Measurements from ENCODE around the gene FARP1. TPM values are rescaled to one million over a fixed set of nuclear protein-coding genes. Genes with fewer than 3 reads are reported as not detected.

Gene FARP1
- total and polyA plus RNA-seq, 10 of the 15 experiments (the other 5 are each of a cell fraction or from before 2014, with no cell fraction given), result 0.17 to 6.9 (median 0.68) TPM

GRCh38 chr13:98226496-98226895 lies 83.6 kb downstream of the FARP1 start:
- Histone ChIP-seq H3K79me2 (ENCODE audit: control insufficient read depth, insufficient read depth, low read length) (no peaks in the 10 kb centered on the region), H3K9ac (ENCODE audit: control insufficient read depth, insufficient read depth, low read length) (no peak overlapping the region), H3K36me3 (ENCODE audit: control insufficient read depth in 2 of 2, insufficient read depth in 2 of 2, low read length in 1 of 2) (no peaks in the 10 kb centered on the region), H3K27ac (ENCODE audit: control insufficient read depth, insufficient read depth) (no peak overlapping the region), H3K4me2 (ENCODE audit: control insufficient read depth, insufficient read depth) (no peak overlapping the region), H4K20me1 (ENCODE audit: control insufficient read depth, insufficient read depth) (no peaks in the 10 kb centered on the region), H3K9me3 (replicated peaks; ENCODE audit: control insufficient read depth, insufficient read depth, low read length) (no peaks in the 10 kb centered on the region; the same call in 2 of the 3 replicates), H2AFZ (ENCODE audit: control insufficient read depth, low read depth, low read length) (no peak overlapping the region), H3K27me3 (replicated peaks in 1 of 2; ENCODE audit: control insufficient read depth in 2 of 2, insufficient read depth in 2 of 2, low read length in 1 of 2) (no peaks in the 10 kb centered on the region), H3K4me1 (ENCODE audit: control insufficient read depth, insufficient read depth, low read length) (no peaks in the 10 kb centered on the region), H3K4me3 (no peak overlapping the region)
- POLR2A ChIA-PET, result interaction anchor here (0.9 kb wide), 1 partner anchor 80 kb away, joined by 4 read pairs; no protein-coding TSS in a partner anchor
- in situ Hi-C loops (cut with MboI), result no loop called here
- DNase-seq (ENCODE audit: low read depth, low spot score), result no peak
- CTCF ChIA-PET, result interaction anchor here (0.7 kb wide), 1 partner anchor 16 kb away, joined by 5 read pairs; no protein-coding TSS in a partner anchor
- 10% methylated on average over 5 of the region's 5 CpGs for WGBS (ENCODE audit: insufficient coverage, insufficient replicate concordance, low lambda C conversion rate, missing lambda C conversion rate)
- no peak for FAIRE-seq
- ATAC-seq, result no peak
- intact Hi-C loops (cut with micrococcal nuclease; ENCODE audit: unreplicated experiment), result no loop called here
- SMC1A ChIA-PET (ENCODE audit: uncharacterized antibody, unreplicated experiment), result interaction anchor here (1.6 to 3.6 kb wide), 2 partner anchors 9 to 10 kb away, joined by 4 to 15 read pairs; no protein-coding TSS in a partner anchor
- no peak for TF ChIP-seq MYB (IDR thresholded peaks at IDR 0.05; ENCODE audit: borderline replicate concordance, low read depth, low read length)
- TF ChIP-seq LARP7 (IDR thresholded peaks at IDR 0.05), result no peak
- TF ChIP-seq EGR1 (IDR thresholded peaks at IDR 0.05; ENCODE audit: borderline replicate concordance in 1 of 2, low read depth in 2 of 2, low read length in 2 of 2), result no peak
- no peak for TF ChIP-seq TCF7 (IDR thresholded peaks at IDR 0.05; ENCODE audit: borderline replicate concordance)
- TF ChIP-seq CTCF (IDR thresholded peaks at IDR 0.05 in 2 of 3, conservative IDR thresholded peaks at IDR 0.05 in 1 of 3; ENCODE audit: control insufficient read depth in 2 of 3, extremely low read depth in 1 of 3, insufficient read depth in 1 of 3, low read depth in 3 of 3, low read length in 3 of 3), result no peak
- TF ChIP-seq STAT1 (conservative IDR thresholded peaks at IDR 0.05), result no peak
- no peak for TF ChIP-seq CBX3 (IDR thresholded peaks at IDR 0.05; ENCODE audit: borderline replicate concordance, low read depth)
- TF ChIP-seq EED (IDR thresholded peaks at IDR 0.05; ENCODE audit: low read depth), result no peak
- TF ChIP-seq RFX5 (IDR thresholded peaks at IDR 0.05; ENCODE audit: low read depth, low read length), result no peak
- no peak for TF ChIP-seq E2F8 (IDR thresholded peaks at IDR 0.05; ENCODE audit: low read depth, partially characterized antibody)
- no peak for TF ChIP-seq NKRF (conservative IDR thresholded peaks at IDR 0.05)
- TF ChIP-seq HDAC6 (IDR thresholded peaks at IDR 0.05; ENCODE audit: unreplicated experiment), result no peak
- TF ChIP-seq NFXL1 (IDR thresholded peaks at IDR 0.05; ENCODE audit: borderline replicate concordance), result no peak
- no peak for TF ChIP-seq TAF1 (IDR thresholded peaks at IDR 0.05; ENCODE audit: borderline replicate concordance, low read depth, low read length)
- RAD21 ChIA-PET (ENCODE audit: unreplicated experiment), result no interaction called here
- no TSS peak for BruUV-seq (replicated peaks)
